ENCODE measurements around the gene THTPA. TPM values are rescaled to one million over a fixed set of nuclear protein-coding genes. Genes with fewer than 3 reads are reported as not detected.

THTPA gene
- total and polyA plus RNA-seq, 2 donors (not counting 1 experiment from before 2014, with no cell fraction given) = 17.0 to 21.4 TPM

DNA sequence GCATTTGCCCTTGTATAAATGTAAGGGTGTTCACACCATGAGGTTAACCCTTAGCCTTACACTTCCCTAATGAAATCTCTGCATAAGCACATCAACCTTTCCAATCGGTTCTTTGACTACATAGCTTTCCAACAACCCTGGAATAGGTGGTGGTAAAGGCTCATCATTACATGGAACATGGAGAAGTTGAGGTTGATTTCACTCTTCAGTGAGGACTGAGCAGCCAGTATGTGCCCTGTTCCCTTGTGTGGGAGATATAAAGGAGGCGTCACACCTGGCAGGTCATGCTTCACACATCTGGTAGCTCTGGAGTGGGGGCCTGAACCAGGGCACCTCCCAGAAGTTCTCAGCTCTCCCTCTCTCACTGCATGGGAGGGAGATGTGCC is 44.2 kb downstream of the THTPA start:
- Histone ChIP-seq H3K36me3 (replicated peaks in 1 of 2; ENCODE audit: control extremely low read depth in 1 of 2, control insufficient read depth in 1 of 2, extremely low read depth in 1 of 2, insufficient read depth in 2 of 2, low read length in 1 of 2) (no peaks in the 10 kb centered on the region), H3K9ac (ENCODE audit: low read length) (no peak overlapping the region), H3K4me1 (ENCODE audit: control insufficient read depth in 2 of 2, insufficient read depth in 2 of 2, low read length in 2 of 2) (no peaks in the 10 kb centered on the region), H3K4me2 (replicated peaks; ENCODE audit: low read depth, low read length, poor library complexity, severe bottlenecking) (no peak overlapping the region), H3K79me2 (ENCODE audit: control insufficient read depth, insufficient read depth, low read length) (no peaks in the 10 kb centered on the region), H4K20me1 (ENCODE audit: control insufficient read depth, insufficient read depth, low read length, poor library complexity, severe bottlenecking) (no peaks in the 10 kb centered on the region), H3K9me3 (ENCODE audit: control extremely low read depth in 1 of 3, control insufficient read depth in 2 of 3, insufficient read depth in 1 of 3, low read length in 2 of 3) (peaks cover 0 to 8% (median 1%) of the 10 kb centered on the region in 3 donors), H3K27ac (ENCODE audit: low read length in 2 of 2) (no peak overlapping the region), H2AFZ (ENCODE audit: insufficient read depth, low read depth, low read length, poor library complexity, severe bottlenecking) (no peak overlapping the region), H3K4me3 (ENCODE audit: control extremely low read depth in 1 of 5, extremely low read depth in 1 of 5, insufficient read depth in 1 of 5, low read depth in 2 of 5, low read length in 4 of 5) (no peak overlapping the region), H3K27me3 (replicated peaks in 1 of 4; ENCODE audit: control extremely low read depth in 1 of 4, control insufficient read depth in 3 of 4, insufficient read depth in 4 of 4, low read length in 3 of 4) (peaks cover 0 to 5% (median 0%) of the 10 kb centered on the region in 4 experiments)
- CTCF ChIA-PET = interaction anchor here (1.6 kb wide), 1 partner anchor 32 kb away, joined by 3 read pairs; no protein-coding TSS in a partner anchor
- H3K27ac Mint-ChIP-seq = no peak overlapping the region
- POLR2A ChIA-PET = no interaction called here
- 40% methylated on average over 1 of the region's 2 CpGs for WGBS (ENCODE audit: insufficient coverage)
- no peak for DNase-seq
- no peaks in the 10 kb centered on the region for H3K4me1 Mint-ChIP-seq
- peaks cover 14% of the 10 kb centered on the region for H3K27me3 Mint-ChIP-seq
- no peaks in the 10 kb centered on the region for H3K9me3 Mint-ChIP-seq (ENCODE audit: insufficient read depth)
- no peak for ATAC-seq (ENCODE audit: low read depth)
- intact Hi-C loops (cut with micrococcal nuclease) = no loop called here
- no peak overlapping the region for H3K4me3 Mint-ChIP-seq
- no peak for TF ChIP-seq EZH2 (IDR thresholded peaks at IDR 0.05; ENCODE audit: borderline replicate concordance, insufficient read depth, low read depth, low read length, poor library complexity, severe bottlenecking)
- TF ChIP-seq, protein P1, sequence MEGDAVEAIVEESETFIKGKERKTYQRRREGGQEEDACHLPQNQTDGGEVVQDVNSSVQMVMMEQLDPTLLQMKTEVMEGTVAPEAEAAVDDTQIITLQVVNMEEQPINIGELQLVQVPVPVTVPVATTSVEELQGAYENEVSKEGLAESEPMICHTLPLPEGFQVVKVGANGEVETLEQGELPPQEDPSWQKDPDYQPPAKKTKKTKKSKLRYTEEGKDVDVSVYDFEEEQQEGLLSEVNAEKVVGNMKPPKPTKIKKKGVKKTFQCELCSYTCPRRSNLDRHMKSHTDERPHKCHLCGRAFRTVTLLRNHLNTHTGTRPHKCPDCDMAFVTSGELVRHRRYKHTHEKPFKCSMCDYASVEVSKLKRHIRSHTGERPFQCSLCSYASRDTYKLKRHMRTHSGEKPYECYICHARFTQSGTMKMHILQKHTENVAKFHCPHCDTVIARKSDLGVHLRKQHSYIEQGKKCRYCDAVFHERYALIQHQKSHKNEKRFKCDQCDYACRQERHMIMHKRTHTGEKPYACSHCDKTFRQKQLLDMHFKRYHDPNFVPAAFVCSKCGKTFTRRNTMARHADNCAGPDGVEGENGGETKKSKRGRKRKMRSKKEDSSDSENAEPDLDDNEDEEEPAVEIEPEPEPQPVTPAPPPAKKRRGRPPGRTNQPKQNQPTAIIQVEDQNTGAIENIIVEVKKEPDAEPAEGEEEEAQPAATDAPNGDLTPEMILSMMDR (IDR thresholded peaks at IDR 0.05) = no peak

DNA sequence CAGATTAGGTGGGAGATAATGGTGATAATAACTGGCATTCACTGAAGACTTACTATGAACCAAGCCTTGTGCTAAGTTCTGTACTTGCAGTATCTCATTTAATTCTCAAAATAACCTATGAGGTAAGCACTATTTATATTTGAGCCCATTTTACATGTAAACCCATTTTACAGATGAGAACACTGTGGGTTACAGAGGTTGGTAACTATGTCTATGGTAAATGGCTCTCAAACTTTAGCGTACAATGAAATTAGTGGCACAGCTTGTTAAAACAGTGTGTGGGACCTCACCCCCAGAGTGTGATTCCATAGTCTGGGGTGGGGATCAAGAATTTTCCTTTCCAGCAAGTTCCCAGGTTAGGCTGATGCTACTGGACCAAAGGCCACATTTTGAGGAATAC is 44.7 kb downstream of the THTPA start:
- no peak for DNase-seq
- no peak overlapping the region for H3K27ac Mint-ChIP-seq

More for the DNA sequence above, 44.7 kb downstream of the THTPA start:
- POLR2A ChIA-PET = no interaction called here
- H3K79me2 ChIP-seq (ENCODE audit: control insufficient read depth, insufficient read depth, low read length) = no peaks in the 10 kb centered on the region
- H3K9ac ChIP-seq (ENCODE audit: low read length) = no peak overlapping the region
- H3K4me3 ChIP-seq (ENCODE audit: control extremely low read depth in 1 of 5, extremely low read depth in 1 of 5, insufficient read depth in 1 of 5, low read depth in 2 of 5, low read length in 4 of 5) = no peak overlapping the region
- H3K27me3 Mint-ChIP-seq = peaks cover 14% of the 10 kb centered on the region
- intact Hi-C loops (cut with micrococcal nuclease) = no loop called here
- no peak overlapping the region for H2AFZ ChIP-seq (ENCODE audit: insufficient read depth, low read depth, low read length, poor library complexity, severe bottlenecking)
- CTCF ChIA-PET = interaction anchor here (1.6 kb wide), 1 partner anchor 31 kb away, joined by 3 read pairs; no protein-coding TSS in a partner anchor
- peaks cover 0 to 8% (median 1%) of the 10 kb centered on the region in 3 donors for H3K9me3 ChIP-seq (ENCODE audit: control extremely low read depth in 1 of 3, control insufficient read depth in 2 of 3, insufficient read depth in 1 of 3, low read length in 2 of 3)
- TF ChIP-seq, protein P1 (IDR thresholded peaks at IDR 0.05) = no peak
- TF ChIP-seq EZH2 (IDR thresholded peaks at IDR 0.05; ENCODE audit: borderline replicate concordance, insufficient read depth, low read depth, low read length, poor library complexity, severe bottlenecking) = no peak
- WGBS (ENCODE audit: insufficient coverage) = 100% methylated on average over 1 of the region's 1 CpG
- no peaks in the 10 kb centered on the region for H3K36me3 ChIP-seq (replicated peaks in 1 of 2; ENCODE audit: control extremely low read depth in 1 of 2, control insufficient read depth in 1 of 2, extremely low read depth in 1 of 2, insufficient read depth in 2 of 2, low read length in 1 of 2)
- ATAC-seq (ENCODE audit: low read depth) = no peak
- no peaks in the 10 kb centered on the region for H3K9me3 Mint-ChIP-seq (ENCODE audit: insufficient read depth)
- no peaks in the 10 kb centered on the region for H3K4me1 Mint-ChIP-seq
- H3K4me2 ChIP-seq (replicated peaks; ENCODE audit: low read depth, low read length, poor library complexity, severe bottlenecking) = no peak overlapping the region
- H3K4me1 ChIP-seq (ENCODE audit: control insufficient read depth in 2 of 2, insufficient read depth in 2 of 2, low read length in 2 of 2) = no peaks in the 10 kb centered on the region
- no peaks in the 10 kb centered on the region for H4K20me1 ChIP-seq (ENCODE audit: control insufficient read depth, insufficient read depth, low read length, poor library complexity, severe bottlenecking)
- H3K27me3 ChIP-seq (replicated peaks in 1 of 4; ENCODE audit: control extremely low read depth in 1 of 4, control insufficient read depth in 3 of 4, insufficient read depth in 4 of 4, low read length in 3 of 4) = peaks cover 0 to 5% (median 0%) of the 10 kb centered on the region in 4 experiments
- H3K27ac ChIP-seq (ENCODE audit: low read length in 2 of 2) = no peak overlapping the region
- no peak overlapping the region for H3K4me3 Mint-ChIP-seq
